Mesenchymal stem cell (in vitro differentiated cells and primary cell): ENCODE measurements around the gene CACNA2D3.

ENCODE experiments used
- DNase-seq: peaks from one replicate; pipeline ENCODE4 v3.0.0-alpha.2; 2013
- H2AFZ ChIP-seq: one replicate; pipeline ENCODE4 v1.6.1; 2013; ENCODE audit warnings: low read depth, mild to moderate bottlenecking, control low read depth, inconsistent platforms, low read length, moderate library complexity
- H2AK5ac ChIP-seq: 2 replicates; pipeline ENCODE4 v1.6.1; 2013; ENCODE audit warnings: low read length, moderate library complexity, mild to moderate bottlenecking, inconsistent platforms; ENCODE audit not compliant: severe bottlenecking
- H2BK120ac ChIP-seq: one replicate; pipeline ENCODE4 v1.6.1; 2013; ENCODE audit warnings: low read depth, mild to moderate bottlenecking, inconsistent platforms, low read length, moderate library complexity
- H2BK12ac ChIP-seq, 2 experiments: one replicate each; pipeline ENCODE4 v1.6.1; 2013; ENCODE audit warnings: inconsistent platforms in 2 of 2, low read length in 2 of 2, mild to moderate bottlenecking in 2 of 2, moderate library complexity in 2 of 2, control low read depth in 1 of 2
- H2BK15ac ChIP-seq: one replicate; pipeline ENCODE4 v1.6.1; 2013; ENCODE audit warnings: mild to moderate bottlenecking, low read depth, inconsistent platforms; ENCODE audit not compliant: poor library complexity, severe bottlenecking
- H2BK5ac ChIP-seq: 2 replicates; pipeline ENCODE4 v1.6.1; 2013; ENCODE audit warnings: low read depth, mild to moderate bottlenecking, low read length, control low read depth, inconsistent platforms; ENCODE audit not compliant: poor library complexity, severe bottlenecking
- H3K14ac ChIP-seq, 2 experiments: one replicate each; pipeline ENCODE4 v1.6.1; 2013; ENCODE audit warnings: inconsistent platforms in 2 of 2, low read length in 2 of 2, control low read depth in 1 of 2, mild to moderate bottlenecking in 1 of 2, moderate library complexity in 1 of 2
- H3K18ac ChIP-seq, 2 experiments: one replicate each; pipeline ENCODE4 v1.6.1; 2013; ENCODE audit warnings: inconsistent platforms in 2 of 2, low read length in 2 of 2, control low read depth in 1 of 2, low read depth in 1 of 2, mild to moderate bottlenecking in 1 of 2
- H3K23ac ChIP-seq, 2 experiments: one replicate each; pipeline ENCODE4 v1.6.1; 2013; ENCODE audit warnings: inconsistent platforms in 2 of 2, low read length in 2 of 2, mild to moderate bottlenecking in 2 of 2, moderate library complexity in 2 of 2, control low read depth in 1 of 2
- H3K27ac ChIP-seq: 2 replicates; pipeline ENCODE4 v1.5.1; 2013; ENCODE audit warnings: mild to moderate bottlenecking, moderate library complexity, low read length, control low read depth, inconsistent platforms; ENCODE audit not compliant: poor library complexity, severe bottlenecking
- H3K27me3 ChIP-seq, 2 experiments: 2 replicates each; pipeline versions ENCODE4 v1.6.1 to v1.7.0; 2013; ENCODE audit warnings: low read length in 2 of 2, mild to moderate bottlenecking in 2 of 2, moderate library complexity in 2 of 2, control low read depth in 1 of 2, inconsistent platforms in 1 of 2; ENCODE audit not compliant: control insufficient read depth in 1 of 2, insufficient read depth in 1 of 2
- H3K36me3 ChIP-seq, 2 experiments: 2 replicates each; pipeline versions ENCODE4 v1.6.1 to v1.7.0; 2013; ENCODE audit warnings: low read length in 2 of 2, control low read depth in 1 of 2, inconsistent platforms in 1 of 2, low read depth in 1 of 2, mild to moderate bottlenecking in 1 of 2; ENCODE audit not compliant: insufficient read depth in 2 of 2, control insufficient read depth in 1 of 2
- H3K4ac ChIP-seq, 2 experiments: one replicate each; pipeline ENCODE4 v1.6.1; 2013; ENCODE audit warnings: inconsistent platforms in 2 of 2, low read length in 2 of 2, mild to moderate bottlenecking in 2 of 2, moderate library complexity in 2 of 2, control low read depth in 1 of 2, low read depth in 1 of 2
- H3K4me1 ChIP-seq: 2 replicates; pipeline ENCODE4 v1.6.1; 2013; ENCODE audit warnings: low read depth, low read length, control low read depth; ENCODE audit not compliant: control insufficient read depth, insufficient read depth
- H3K4me2 ChIP-seq: 2 replicates; pipeline ENCODE4 v1.6.1; 2013; ENCODE audit warnings: low read length, mild to moderate bottlenecking, inconsistent platforms; ENCODE audit not compliant: poor library complexity, severe bottlenecking
- H3K4me3 ChIP-seq, 2 experiments: 2 replicates each; pipeline versions ENCODE4 v1.5.1 to v1.7.0; 2013; ENCODE audit warnings: low read length in 2 of 2, mild to moderate bottlenecking in 2 of 2, control low read depth in 1 of 2, low read depth in 1 of 2; ENCODE audit not compliant: insufficient read depth in 1 of 2
- H3K79me1 ChIP-seq: replicated peaks from 2 replicates; pipeline ENCODE4 v1.6.1; 2013; ENCODE audit warnings: mild to moderate bottlenecking, control low read depth, low read length, inconsistent platforms; ENCODE audit not compliant: poor library complexity, severe bottlenecking
- H3K9ac ChIP-seq: 2 replicates; pipeline ENCODE4 v1.7.0; 2013; ENCODE audit warnings: mild to moderate bottlenecking, low read length, moderate library complexity
- H3K9me3 ChIP-seq: 2 replicates; pipeline ENCODE4 v1.7.0; 2013; ENCODE audit warnings: mild to moderate bottlenecking, low read length; ENCODE audit not compliant: control insufficient read depth
- H4K8ac ChIP-seq: one replicate; pipeline ENCODE4 v1.6.1; 2013; ENCODE audit warnings: inconsistent platforms, mild to moderate bottlenecking, low read length, moderate library complexity
- H4K91ac ChIP-seq: one replicate; pipeline ENCODE4 v1.6.1; 2013; ENCODE audit warnings: mild to moderate bottlenecking, low read length, inconsistent platforms
- WGBS: methylation state at CpG from one replicate; pipeline ENCODE4 v1.1.7; 2013; ENCODE audit warnings: mixed read lengths; 5-methylcytosine and 5-hydroxymethylcytosine counted together

Gene CACNA2D3

GRCh38 chr3:54906763-54907162, 784.4 kb downstream of the CACNA2D3 start:
- H3K36me3 ChIP-seq = no peaks in the 10 kb centered on the region
- H2AFZ ChIP-seq = no peak overlapping the region
- H3K4me2 ChIP-seq = no peak overlapping the region
- H3K27ac ChIP-seq = no peak overlapping the region
- no peak overlapping the region for H4K8ac ChIP-seq
- H3K14ac ChIP-seq = no peak overlapping the region
- no peak for DNase-seq
- H3K9me3 ChIP-seq = peaks cover 2% of the 10 kb centered on the region
- H3K4ac ChIP-seq = no peak overlapping the region
- H2BK120ac ChIP-seq = no peak overlapping the region
- H2AK5ac ChIP-seq = peak overlapping the region; percentile 76
- no peak overlapping the region for H4K91ac ChIP-seq
- H3K79me1 ChIP-seq = no peaks in the 10 kb centered on the region
- no peaks in the 10 kb centered on the region for H3K27me3 ChIP-seq
- no peak overlapping the region for H3K18ac ChIP-seq
- no peak overlapping the region for H3K23ac ChIP-seq
- WGBS = 100% methylated on average over 2 of the region's 2 CpGs
- H2BK5ac ChIP-seq = no peak overlapping the region
- no peak overlapping the region for H3K9ac ChIP-seq
- no peak overlapping the region for H2BK15ac ChIP-seq
- H3K4me1 ChIP-seq = peaks cover 13% of the 10 kb centered on the region
- H2BK12ac ChIP-seq = peak overlapping the region in 1 of 2 experiments; percentile 47
- no peak overlapping the region for H3K4me3 ChIP-seq

GRCh38 chr3:54909191-54909590, 786.8 kb downstream of the CACNA2D3 start:
- H3K23ac ChIP-seq = no peak overlapping the region
- no peak overlapping the region for H2BK5ac ChIP-seq
- no peaks in the 10 kb centered on the region for H3K27me3 ChIP-seq
- 67% methylated on average over 2 of the region's 2 CpGs for WGBS
- H2BK15ac ChIP-seq = no peak overlapping the region
- no peak overlapping the region for H3K4ac ChIP-seq
- H3K9ac ChIP-seq = no peak overlapping the region
- no peak overlapping the region for H4K91ac ChIP-seq
- H3K9me3 ChIP-seq = peaks cover 8% of the 10 kb centered on the region
- no peak overlapping the region for H3K18ac ChIP-seq
- no peak overlapping the region for H3K14ac ChIP-seq
- peak overlapping the region; percentile 43 for H3K27ac ChIP-seq
- H3K36me3 ChIP-seq = no peaks in the 10 kb centered on the region
- no peak for DNase-seq
- no peak overlapping the region for H3K4me2 ChIP-seq
- peaks cover 13% of the 10 kb centered on the region for H3K4me1 ChIP-seq
- no peak overlapping the region for H2BK120ac ChIP-seq
- H2BK12ac ChIP-seq = no peak overlapping the region
- no peak overlapping the region for H2AFZ ChIP-seq
- no peak overlapping the region for H3K4me3 ChIP-seq
- no peaks in the 10 kb centered on the region for H3K79me1 ChIP-seq
- H4K8ac ChIP-seq = no peak overlapping the region
- H2AK5ac ChIP-seq = no peak overlapping the region

- Histone ChIP-seq H2AK5ac (no peak overlapping the region), H3K18ac (no peak overlapping the region), H3K4me2 (no peak overlapping the region), H2BK12ac (no peak overlapping the region), H3K9ac (no peak overlapping the region), H3K4me3 (no peak overlapping the region), H3K14ac (no peak overlapping the region), H2BK5ac (no peak overlapping the region), H2AFZ (no peak overlapping the region), H3K23ac (no peak overlapping the region), H2BK120ac (no peak overlapping the region), H3K27me3 (no peaks in the 10 kb centered on the region), H3K27ac (no peak overlapping the region), H4K8ac (no peak overlapping the region), H4K91ac (no peak overlapping the region), H3K36me3 (no peaks in the 10 kb centered on the region), H3K9me3 (peaks cover 8% of the 10 kb centered on the region), H3K79me1 (no peaks in the 10 kb centered on the region), H3K4ac (no peak overlapping the region), H2BK15ac (no peak overlapping the region), H3K4me1 (peaks cover 3% of the 10 kb centered on the region)
- no peak for DNase-seq
- WGBS = no CpG with 5 or more reads among the region's 2 CpGs
Observed at GRCh38 chr3:54914180-54914579, 791.8 kb downstream of the CACNA2D3 start.

DNA sequence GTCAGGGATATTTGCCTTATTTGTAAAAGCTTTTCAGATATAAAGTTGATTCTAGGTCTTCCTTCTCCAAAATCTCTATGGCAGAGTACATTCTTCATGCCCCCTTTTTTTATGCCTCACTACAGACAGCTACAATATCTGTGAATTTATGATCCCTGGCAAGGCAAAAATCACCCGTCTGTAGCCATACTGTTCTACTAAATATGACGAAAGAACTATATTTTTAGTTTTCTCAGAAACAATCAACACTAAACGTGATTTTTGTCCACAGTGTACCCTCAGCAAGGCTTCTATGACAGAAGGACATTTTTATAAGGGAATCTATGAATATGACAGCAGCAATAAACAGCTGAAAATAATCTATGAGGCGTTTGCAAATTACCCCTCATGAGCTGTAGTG, 792.8 kb downstream of the CACNA2D3 start:
- no peak overlapping the region for H2AFZ ChIP-seq
- H3K4me3 ChIP-seq = no peak overlapping the region
- H3K4ac ChIP-seq = no peak overlapping the region
- H3K36me3 ChIP-seq = no peaks in the 10 kb centered on the region
- no peak overlapping the region for H2BK12ac ChIP-seq
- H3K79me1 ChIP-seq = no peaks in the 10 kb centered on the region
- no peak overlapping the region for H4K91ac ChIP-seq
- no peak overlapping the region for H3K9ac ChIP-seq
- no peak overlapping the region for H3K4me2 ChIP-seq
- WGBS = 94% methylated on average over 2 of the region's 4 CpGs
- H4K8ac ChIP-seq = no peak overlapping the region
- H3K23ac ChIP-seq = no peak overlapping the region
- no peak overlapping the region for H3K27ac ChIP-seq
- H3K27me3 ChIP-seq = no peaks in the 10 kb centered on the region
- H3K18ac ChIP-seq = no peak overlapping the region
- DNase-seq = no peak
- H2BK15ac ChIP-seq = no peak overlapping the region
- H3K9me3 ChIP-seq = peaks cover 8% of the 10 kb centered on the region
- H2BK120ac ChIP-seq = no peak overlapping the region
- H2AK5ac ChIP-seq = no peak overlapping the region
- H3K4me1 ChIP-seq = peaks cover 2% of the 10 kb centered on the region
- no peak overlapping the region for H2BK5ac ChIP-seq
- no peak overlapping the region for H3K14ac ChIP-seq
